NOMO-1 treated with DMSO at 0.1 percent for 48 hours (cell line): ENCODE data around the gene MSH3.
"Not testable (repeated sequence)": the region's sequence is repeated elsewhere in the genome, so short reads cannot be mapped to it uniquely, and the experiment has no call there.

ENCODE experiments used
- DNase-seq: peaks from one replicate; lab custom pipeline; 2025; ENCODE audit not compliant: unreplicated experiment; lab: John Stamatoyannopoulos, UW

Gene MSH3

DNA sequence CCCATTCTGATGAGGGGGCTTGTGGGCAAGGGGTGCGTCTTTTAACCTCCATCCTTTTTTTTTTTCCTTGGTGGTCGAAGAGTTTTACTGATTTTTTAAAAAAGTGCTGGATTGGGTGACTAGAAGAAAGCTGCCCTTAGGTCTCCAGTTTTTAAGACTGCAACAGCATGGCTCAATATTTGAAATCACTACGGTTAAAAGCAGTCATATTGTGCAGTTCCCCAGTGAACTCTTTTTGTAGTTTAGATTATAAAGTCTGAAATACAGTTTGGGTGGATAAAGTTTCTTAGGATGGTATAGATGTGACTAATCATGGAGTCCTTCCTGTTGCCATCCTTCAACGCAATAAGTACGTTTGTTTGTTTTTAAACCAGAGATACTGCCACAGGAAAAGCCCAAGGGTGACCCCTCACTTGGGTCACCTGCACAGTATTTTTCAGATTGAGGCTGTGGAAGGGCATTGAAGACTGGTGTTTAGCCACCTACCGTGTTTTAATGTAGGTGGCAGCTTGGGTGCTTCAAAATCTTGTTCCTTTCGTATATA, 851 bp downstream of the MSH3 start:
- no peak for DNase-seq

DNA sequence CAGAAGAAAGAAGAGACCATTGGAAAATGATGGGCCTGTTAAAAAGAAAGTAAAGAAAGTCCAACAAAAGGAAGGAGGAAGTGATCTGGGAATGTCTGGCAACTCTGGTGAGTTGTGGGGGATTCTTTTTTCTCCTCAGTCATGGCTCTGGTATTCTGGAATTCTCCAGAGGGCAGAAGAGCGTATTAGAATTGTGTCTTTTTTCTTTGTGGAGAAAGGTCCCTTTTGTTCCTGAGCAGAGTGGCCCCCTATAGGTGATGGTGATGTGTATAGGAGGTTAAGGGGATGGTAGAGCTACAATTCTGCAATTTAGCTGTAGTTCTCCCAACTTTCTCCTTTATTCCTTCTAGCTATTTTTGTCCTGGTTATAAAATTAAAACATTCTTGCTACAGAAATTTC, 2.0 kb downstream of the MSH3 start:
- no peak for DNase-seq

DNA sequence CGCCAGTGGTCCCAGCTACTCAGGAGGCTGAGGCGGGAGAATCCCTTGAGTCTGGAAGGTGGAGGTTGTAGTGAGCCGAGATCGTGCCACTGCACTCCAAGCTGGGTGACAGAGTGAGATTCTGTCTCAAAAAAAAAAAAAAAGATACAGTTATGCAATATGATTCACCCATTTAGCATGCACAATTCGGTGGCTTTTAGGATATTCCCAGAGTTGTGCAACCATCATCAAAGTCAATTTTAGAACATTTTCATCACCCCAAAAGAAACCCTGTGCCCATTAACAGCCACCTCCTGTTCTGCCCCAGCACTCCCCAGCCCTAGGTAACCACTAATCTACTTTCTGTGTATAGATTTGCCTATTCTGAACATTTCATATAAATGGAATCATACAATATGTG, 4.7 kb downstream of the MSH3 start:
- DNase-seq, result no peak

DNA sequence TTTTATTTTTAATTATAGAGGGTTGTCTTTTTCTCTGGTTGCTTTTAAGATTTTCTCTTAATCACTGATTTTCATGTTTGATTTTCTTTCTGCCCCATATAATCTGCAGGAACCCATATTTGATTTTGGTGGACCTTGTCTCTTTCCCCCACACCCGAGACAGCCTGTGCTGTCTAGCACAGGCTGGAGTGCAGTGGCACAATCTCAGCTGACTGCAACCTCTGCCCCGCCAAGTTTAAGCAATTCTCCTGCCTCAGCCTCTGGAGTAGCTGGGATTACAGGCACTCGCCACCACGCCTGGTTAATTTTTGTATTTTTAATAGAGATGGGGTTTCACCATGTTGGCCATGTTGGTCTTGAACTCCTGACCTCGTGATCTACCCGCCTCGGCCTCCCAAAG, 6.2 kb downstream of the MSH3 start:
- not testable (repeated sequence) for DNase-seq

DNA sequence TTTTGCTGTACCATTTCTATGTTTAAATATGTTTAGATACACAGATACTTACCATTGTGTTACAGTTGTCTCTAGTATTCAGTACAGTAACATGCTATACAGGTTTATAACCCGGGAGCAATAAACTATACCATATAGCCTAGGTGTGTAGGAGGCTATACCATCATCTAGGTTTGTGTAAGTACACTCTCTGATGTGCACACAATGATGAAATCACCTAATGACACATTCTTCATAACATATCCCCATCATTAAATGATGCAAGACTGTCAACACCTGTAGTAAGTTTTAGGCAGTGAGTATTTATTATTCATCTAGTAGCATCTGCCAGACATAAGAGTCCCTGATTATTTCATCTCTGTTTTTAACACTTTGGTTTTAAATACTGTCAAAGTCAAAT, 7.7 kb downstream of the MSH3 start:
- DNase-seq, result no peak

DNA sequence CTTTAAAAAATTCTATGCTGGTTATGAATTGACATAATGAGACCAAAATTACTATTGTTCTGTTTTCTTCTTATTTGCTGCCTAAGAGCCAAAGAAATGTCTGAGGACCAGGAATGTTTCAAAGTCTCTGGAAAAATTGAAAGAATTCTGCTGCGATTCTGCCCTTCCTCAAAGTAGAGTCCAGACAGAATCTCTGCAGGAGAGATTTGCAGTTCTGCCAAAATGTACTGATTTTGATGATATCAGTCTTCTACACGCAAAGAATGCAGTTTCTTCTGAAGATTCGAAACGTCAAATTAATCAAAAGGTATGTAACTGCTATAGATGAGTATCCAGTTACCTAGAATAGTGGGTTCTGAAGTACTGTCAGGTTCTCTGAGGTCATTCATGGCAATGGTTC, 10.6 kb downstream of the MSH3 start:
- no peak for DNase-seq

DNA sequence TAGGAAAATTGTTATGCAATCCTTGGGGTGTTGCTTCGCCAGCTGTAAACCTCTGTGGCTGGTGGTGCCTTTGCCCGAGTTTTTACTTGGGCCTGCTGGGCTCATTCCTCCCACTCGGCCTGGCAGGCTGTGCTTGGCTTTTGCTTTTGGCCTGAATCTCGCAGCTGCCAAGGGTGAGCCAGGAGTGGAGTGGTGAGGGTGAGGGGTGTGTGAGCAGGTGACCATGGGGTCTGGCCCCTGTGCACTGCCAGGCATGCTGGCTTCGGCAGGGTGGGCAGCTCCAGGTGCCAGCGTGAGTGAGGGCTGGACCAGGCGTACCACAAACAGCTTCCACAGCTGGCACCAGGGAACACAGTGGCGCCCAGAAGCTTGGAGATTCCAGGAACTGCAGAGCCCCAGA, 12.9 kb downstream of the MSH3 start:
- no peak for DNase-seq

DNA sequence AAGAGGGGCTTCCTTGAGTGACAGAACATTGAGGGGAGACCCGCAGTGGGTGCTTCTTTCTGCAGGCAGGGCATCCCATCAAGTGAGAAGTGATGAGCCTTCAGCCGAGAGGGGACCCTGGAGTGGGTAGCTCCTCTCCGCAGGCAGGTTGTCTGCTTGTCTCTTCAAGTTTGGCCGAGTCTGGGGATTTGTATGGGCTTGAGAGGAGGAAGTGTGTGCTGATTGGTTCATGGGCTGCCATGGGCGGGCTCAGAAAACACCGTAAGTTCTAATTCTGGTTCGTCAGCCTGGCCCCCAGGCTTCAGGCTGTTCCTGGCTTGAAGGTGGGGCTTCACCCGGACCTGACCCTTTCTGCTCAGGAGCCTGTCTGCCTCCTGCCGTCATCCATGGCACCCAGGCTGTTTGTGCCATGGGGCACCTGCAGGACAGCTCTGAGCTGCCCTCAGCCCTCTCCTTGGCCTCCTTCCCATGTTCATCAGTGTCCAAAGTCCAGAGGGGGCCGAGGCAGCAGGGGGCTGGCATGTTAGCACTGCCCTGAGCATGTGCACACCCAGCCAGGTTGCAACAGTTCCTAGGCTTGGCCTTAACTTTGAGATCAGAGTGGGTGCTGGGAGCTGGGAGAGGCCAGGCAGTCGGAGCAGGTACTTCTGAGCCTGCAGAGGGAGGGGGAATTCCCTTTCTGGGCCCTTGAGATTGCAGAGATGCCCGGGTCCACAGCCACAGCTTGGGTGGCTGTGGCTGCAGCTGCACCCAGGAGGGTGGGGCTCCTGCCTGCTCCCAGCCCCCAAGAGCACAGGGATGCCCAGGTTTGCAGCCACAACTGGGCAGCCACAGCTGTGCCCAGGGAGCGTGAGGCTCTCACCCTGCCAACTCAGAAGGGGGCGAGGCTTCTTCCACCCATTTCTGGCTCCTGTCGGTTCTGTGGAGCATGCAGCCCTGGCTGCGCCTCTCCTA, 13.8 kb downstream of the MSH3 start:
- no peak for DNase-seq

DNA sequence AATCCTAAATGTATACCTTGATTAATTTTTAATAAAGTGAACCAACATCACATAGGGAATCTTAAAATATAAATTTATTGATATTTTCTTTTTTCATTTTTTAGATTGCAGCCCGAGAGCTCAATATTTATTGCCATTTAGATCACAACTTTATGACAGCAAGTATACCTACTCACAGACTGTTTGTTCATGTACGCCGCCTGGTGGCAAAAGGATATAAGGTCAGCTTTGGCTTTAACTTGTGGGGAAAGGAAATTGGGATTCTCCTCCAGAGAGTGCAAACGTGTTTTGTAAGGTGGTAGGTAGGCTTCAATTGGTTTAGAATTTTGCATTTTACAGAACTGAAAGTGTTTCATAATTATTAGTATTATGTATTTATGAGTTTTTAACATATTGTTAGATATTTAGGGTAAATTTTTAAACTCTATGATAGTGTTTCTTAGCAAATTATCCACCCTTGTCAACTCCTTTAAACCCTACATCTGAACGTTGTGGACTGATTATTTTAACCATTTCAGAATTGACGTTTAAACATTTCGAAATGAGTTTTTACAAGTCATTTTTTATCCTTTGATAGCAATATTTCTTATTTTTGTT, 17.8 kb downstream of the MSH3 start:
- DNase-seq, result peak; percentile 63

DNA sequence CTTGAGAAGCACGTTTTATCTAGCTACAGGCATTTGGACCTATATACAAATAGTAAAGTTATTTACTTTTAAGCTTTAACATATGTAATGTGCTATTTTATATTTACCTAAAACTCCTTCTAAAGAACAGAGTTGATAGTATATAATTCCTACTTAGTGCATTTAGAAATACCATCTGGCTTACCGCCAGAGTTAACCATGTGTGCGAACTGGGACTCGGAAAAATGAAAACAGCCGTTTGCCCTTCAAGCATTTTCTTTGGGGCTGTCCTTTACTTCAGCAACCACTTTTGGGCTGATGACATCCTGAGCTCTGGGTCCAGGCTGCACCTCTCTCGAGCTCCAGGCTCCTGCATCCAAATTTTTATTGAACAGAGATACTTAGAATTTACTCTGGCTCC, 22.3 kb downstream of the MSH3 start:
- no peak for DNase-seq

DNA sequence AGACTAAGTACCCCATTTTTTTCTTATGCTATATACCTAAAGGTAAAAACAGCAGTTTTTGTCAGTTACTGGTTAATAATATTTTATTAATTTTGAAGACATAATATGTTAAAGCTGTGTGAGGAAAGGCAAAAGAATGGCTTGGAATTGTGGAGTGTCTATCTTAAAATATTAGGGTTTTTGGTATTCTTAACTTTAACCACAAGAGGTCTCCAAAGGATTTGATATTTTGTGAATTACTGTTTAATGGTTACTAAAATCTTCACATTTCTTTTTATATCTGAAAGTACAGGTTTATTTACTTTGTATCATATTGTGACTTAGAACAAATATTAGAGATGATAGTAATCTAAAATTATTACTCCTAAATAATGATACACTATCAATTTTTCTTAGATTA, 32.3 kb downstream of the MSH3 start:
- peak; percentile 8 for DNase-seq

DNA sequence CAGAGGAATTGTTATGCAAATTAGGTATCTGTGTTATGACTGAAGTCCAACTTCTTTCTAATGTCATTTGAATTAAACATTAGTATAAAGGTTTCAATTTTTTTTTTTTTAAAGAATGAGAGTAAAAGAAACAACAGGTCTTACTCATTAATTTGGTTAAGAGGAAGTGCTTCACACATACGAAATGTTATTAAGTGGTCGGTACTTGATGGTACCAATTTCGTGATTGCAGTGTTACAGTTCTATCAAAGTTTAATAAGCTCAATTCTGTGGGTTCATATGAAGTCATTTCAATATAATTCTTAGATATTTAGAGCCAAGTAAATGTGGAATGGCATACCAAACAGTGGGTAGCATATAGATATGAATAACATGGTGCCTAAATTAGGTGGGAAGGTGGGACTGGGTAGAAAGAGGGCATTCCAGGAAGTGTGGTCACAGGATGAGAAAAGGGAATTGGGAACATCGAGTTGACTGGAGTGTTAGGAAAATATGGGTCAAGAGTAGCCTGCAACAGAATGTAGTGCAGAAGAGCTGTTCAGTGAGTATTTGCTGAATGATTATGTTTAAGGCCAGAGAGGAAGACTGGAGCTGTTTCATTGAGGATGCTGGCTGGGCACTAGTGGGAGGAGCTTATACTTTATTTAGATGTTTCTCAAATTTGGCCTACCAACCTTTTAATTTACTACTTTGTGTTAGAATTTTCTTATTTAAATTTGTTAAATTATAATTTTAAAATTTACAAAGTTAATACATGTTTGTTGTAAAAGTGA, 34.4 kb downstream of the MSH3 start:
- no peak for DNase-seq

DNA sequence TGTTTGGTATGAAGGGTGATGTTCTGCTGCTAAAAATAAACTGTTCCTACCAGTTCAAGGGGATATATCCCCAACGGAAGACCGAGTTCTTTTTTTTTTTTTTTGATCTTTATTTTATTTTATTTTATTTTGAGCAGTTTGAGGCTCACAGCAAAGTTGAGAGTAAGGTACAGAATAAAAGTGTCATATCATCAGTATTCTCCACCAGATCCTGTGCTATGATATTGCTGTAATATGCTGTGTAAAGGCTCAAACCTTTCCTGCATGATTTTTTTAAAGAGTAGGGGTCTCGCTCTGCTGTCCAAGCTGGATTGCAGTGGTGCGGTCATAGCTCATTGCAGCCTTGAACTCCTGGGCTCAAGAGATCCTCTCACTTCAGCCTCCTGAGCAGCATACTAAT, 35.2 kb downstream of the MSH3 start:
- DNase-seq, result no peak

DNA sequence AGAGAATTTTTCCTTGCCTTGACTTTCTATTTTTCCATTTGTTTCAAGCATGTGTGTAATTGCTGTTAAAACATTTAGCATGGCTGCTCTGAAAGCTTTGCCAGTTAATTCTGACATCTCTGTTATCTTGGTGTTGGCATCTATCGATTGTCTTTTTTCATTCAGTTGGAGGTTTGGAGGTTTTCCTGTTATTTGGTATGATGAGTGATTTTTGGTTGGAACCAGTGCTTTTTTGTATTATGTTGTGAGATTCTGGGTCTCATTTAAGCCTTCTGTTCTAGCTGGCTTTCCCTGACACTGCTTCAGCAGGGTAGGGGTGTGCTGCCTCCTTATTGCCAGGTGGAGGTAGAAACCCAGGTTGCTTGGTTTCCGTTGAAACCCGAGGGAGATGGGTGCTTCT, 41.2 kb downstream of the MSH3 start:
- DNase-seq, result no peak

DNA sequence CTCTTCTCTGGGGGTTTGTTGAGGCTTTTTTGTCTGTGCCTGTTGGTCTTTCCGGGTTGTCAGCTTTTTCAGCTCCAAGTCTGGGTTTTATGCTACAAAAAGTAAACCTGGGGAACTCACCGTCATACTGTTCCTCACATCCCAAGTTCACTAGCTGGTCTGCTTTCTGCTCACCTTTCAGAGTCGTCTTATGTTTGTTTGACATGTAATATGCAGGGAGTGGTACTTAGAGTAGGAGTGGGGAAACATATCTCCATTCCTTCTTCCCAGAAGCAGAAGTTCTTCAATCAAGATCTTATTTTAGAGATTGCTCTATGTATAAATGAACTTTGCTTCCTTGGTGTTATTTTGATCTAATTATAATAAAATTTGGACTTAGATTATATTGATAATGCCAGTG, 42.0 kb downstream of the MSH3 start:
- no peak for DNase-seq

DNA sequence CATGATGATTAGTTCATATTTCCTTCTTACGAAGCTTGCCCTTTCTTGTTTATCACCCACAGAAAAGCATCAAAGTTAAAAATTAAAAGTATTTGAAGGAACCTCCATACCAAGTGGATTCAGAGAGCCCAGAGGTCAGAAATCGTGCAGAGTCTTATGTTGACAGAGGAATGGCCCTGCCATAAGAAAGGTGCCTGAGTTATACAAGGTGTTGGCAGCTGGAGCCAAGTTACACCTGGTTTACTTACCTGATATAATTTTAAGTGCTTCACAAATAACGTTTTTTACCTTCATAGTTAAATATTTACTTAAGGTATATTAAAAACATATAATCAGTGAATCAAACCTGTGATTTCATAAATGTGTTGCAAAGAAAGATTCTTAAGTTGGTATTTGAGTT, 42.6 kb downstream of the MSH3 start:
- DNase-seq, result no peak

DNA sequence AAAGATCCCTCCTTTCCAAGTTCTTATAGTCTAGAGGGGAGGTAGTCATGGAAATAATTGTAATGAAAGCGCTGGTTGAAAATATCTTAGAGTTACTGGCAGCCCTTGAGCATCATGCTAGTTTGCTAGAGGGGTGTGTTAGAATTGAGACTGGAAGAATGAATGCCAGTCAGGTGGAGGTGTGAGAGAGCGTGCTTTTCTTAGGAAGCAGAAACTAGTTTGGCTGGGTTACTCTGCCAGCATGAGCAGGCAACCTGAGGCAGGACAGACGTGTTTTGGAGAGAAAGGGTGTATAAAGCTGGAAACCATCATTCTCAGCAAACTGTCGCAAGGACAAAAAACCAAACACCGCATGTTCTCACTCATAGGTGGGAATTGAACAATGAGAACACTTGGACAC, 43.9 kb downstream of the MSH3 start:
- no peak for DNase-seq

DNA sequence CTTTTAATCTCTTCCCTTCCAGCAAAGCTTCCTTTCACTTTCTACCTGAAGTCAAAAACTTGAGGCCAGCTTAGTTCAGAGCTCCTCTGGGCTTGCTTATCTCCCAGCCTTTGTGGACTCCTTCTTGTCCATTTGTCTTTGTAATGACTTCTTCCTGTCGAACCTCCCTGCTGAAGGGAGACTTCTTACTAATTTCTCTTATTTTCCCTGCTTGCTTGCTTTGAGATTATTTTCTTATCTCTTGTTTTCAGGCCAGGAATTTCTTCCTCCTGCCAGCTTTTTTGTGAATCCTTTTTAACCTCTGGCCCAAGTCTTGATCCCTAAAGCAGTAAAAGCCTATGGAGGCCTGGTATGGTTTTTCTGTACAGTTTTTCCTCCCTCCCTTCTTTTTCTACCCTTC, 47.1 kb downstream of the MSH3 start:
- DNase-seq, result no peak

DNA sequence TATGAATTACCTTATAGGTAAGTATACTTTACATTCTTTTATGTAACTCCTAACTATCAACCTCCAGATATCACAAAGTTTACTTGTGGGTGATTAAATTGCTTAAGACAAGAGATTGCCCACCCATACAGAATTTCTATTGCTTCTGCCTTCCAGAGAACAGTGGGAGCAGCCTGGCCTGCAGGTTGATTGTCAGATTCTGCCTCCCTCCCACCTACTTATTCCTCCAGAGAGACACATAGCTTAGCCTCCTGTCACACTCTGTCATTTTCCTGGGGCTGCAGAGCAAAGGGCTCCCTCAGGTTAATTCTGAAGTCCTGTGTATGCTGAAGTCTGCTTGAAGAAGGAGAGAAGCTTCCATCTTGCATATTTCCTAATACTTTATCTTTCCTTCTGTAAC, 48.8 kb downstream of the MSH3 start:
- no peak for DNase-seq

DNA sequence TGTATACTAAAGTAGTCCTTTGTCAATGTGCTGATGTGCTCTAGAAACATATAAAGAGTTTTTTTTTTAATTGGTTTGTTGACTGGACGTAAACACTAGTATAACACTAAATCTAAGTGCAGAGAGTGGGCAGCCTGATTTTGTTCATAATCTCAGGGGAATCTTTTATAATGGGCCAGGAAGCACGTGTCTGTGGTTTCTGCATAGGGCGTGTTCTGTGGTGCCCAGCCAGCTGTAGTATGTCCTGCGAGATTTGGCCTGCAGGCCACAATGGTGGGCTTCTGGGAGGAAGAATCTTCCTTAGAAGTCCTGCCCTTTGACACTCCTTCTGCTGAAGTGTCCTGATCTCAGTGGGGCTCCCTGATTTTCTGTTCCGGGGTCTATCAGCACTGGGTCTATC, 49.3 kb downstream of the MSH3 start:
- DNase-seq, result no peak

DNA sequence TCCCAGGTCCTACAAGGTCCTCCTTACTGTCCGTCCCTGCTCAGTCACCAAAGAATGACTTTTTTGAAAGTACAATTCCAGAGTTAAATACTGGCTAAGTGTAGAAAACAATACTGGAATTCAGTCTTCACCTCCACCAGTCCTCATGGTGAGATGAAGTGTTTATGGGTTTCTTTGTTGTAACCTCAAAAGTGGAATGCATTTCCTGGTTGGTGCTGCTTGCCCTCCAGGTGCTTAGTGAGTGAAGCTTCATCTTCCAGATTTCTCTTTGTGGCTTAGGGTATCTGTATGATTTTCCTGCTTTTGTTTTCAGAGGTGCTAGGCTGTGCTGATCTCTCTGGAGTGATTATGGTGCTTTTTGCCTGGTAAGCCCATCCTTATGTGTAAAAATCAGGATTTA, 49.8 kb downstream of the MSH3 start:
- DNase-seq, result no peak
